Measurements from ENCODE around the gene C10orf95. TPM values are rescaled to one million over a fixed set of nuclear protein-coding genes. Genes with fewer than 3 reads are reported as not detected.

Gene C10orf95
- total RNA-seq, 2 donors from 2014 or later: 0.85 to 3.7 TPM

DNA sequence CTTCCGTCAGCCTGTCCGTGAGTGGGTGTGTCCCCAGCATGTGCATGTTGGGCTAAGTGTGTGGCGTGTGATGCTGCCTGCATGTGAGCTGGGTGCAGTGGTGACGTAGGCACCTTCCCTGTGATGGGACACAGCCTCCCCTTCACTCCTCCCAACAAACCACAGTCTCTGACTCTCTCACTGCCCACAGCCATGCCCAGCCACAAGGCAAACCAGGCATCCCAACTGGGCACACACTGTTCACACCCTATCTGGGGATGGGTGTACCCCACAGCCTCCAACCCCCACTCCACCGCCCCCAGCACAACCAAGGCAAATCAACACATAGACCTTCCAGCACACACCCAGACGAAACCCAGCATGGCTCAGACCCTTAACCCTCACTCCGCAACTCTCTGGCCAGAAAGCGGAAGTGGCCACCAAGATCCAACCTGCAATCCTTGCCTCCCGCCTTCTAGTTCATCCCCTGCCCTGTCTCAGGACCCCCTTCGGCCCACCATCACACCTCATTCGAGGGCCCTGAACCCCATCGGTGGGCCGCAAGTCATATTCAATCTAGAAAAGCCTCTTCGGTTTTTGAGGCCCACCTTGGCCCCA lies 43.1 kb downstream of the C10orf95 start:
- no peak for DNase-seq (ENCODE audit: low spot score)
- intact Hi-C loops (cut with DNase I): no loop called here
- Histone ChIP-seq H3K27ac (no peak overlapping the region), H3K36me3 (no peaks in the 10 kb centered on the region), H3K4me1 (replicated peaks) (no peaks in the 10 kb centered on the region), H3K4me3 (peak overlapping the region; percentile 22 to 36), H3K27me3 (replicated peaks; ENCODE audit: insufficient read depth) (peaks cover 6% of the 10 kb centered on the region), H3K9me3 (no peaks in the 10 kb centered on the region)
- 66% methylated on average over 11 of the region's 14 CpGs for WGBS
- TF ChIP-seq, protein P1, sequence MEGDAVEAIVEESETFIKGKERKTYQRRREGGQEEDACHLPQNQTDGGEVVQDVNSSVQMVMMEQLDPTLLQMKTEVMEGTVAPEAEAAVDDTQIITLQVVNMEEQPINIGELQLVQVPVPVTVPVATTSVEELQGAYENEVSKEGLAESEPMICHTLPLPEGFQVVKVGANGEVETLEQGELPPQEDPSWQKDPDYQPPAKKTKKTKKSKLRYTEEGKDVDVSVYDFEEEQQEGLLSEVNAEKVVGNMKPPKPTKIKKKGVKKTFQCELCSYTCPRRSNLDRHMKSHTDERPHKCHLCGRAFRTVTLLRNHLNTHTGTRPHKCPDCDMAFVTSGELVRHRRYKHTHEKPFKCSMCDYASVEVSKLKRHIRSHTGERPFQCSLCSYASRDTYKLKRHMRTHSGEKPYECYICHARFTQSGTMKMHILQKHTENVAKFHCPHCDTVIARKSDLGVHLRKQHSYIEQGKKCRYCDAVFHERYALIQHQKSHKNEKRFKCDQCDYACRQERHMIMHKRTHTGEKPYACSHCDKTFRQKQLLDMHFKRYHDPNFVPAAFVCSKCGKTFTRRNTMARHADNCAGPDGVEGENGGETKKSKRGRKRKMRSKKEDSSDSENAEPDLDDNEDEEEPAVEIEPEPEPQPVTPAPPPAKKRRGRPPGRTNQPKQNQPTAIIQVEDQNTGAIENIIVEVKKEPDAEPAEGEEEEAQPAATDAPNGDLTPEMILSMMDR (IDR thresholded peaks at IDR 0.05): no peak
- TF ChIP-seq POLR2A (IDR thresholded peaks at IDR 0.05) (no peak), POLR2AphosphoS5 (IDR thresholded peaks at IDR 0.05) (no peak)

DNA sequence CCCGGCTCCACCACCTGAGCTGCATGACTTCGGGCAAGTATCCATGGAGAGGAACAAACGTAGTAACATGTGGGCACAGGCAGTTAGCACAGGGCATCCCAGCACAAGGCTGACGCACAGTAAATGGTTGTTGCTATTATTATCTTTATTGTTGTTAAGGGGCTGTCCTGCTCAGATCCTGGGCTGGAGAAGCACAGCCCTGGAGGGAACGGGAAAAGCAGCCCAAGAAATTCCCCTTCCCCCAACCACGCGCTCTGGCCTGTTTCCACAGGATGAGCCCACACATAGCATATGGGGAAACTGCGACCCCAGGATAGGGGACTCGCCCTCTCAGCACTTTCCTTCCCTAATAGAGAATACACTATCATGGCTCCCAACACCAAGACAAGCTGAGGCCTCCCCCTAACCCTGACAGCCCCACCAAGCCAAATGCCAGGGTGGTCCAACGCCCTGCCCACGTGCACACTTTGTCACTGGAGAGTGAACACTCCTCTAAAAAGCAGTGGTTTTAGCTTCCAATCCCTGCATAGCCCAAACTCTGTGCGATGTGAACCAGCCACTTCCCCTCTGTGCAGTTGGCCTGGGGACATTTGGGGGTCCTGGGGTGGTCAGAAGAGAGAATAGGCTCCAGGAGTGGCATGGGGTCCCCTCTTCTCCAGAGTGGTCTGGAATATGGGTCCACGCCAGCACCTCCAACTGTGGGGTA lies 43.8 kb downstream of the C10orf95 start:
- no peaks in the 10 kb centered on the region for H3K9me3 ChIP-seq
- no peak for DNase-seq (ENCODE audit: low spot score)
- no peaks in the 10 kb centered on the region for H3K4me1 ChIP-seq (replicated peaks)
- H3K4me3 ChIP-seq: no peak overlapping the region
- H3K27ac ChIP-seq: no peak overlapping the region
- intact Hi-C loops (cut with DNase I): no loop called here
- WGBS: 77% methylated on average over 13 of the region's 13 CpGs
- peaks cover 2% of the 10 kb centered on the region for H3K27me3 ChIP-seq (replicated peaks; ENCODE audit: insufficient read depth)
- no peak for TF ChIP-seq POLR2AphosphoS5 (IDR thresholded peaks at IDR 0.05)
- TF ChIP-seq POLR2A (IDR thresholded peaks at IDR 0.05): no peak
- TF ChIP-seq, protein P1 (IDR thresholded peaks at IDR 0.05): no peak
- no peaks in the 10 kb centered on the region for H3K36me3 ChIP-seq

DNA sequence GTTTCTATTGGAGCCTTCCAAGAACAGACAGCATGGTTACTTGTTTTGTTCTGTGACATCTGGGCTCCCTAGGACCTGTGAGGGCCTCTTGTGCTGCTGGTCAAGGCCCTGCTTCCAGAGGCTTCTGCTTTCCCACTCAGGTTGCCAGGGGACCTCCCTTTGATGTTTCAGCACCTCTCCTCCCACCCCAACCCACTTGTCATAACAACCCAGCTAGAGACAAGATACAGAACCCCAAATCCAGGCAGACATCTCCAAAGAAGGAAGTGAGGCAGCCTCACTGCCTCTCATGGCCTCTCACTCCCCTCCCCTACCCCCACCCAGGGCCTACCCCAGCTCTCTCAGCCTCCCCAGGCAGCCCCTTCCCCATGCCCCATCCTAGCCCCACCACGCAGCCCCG lies 44.5 kb downstream of the C10orf95 start:
- TF ChIP-seq, protein P1 (IDR thresholded peaks at IDR 0.05): no peak
- no peak for TF ChIP-seq POLR2A (IDR thresholded peaks at IDR 0.05)
- TF ChIP-seq POLR2AphosphoS5 (IDR thresholded peaks at IDR 0.05): no peak
- Histone ChIP-seq H3K9me3 (no peaks in the 10 kb centered on the region), H3K4me3 (no peak overlapping the region), H3K27me3 (replicated peaks; ENCODE audit: insufficient read depth) (peaks cover 2% of the 10 kb centered on the region), H3K27ac (no peak overlapping the region), H3K4me1 (replicated peaks) (no peaks in the 10 kb centered on the region), H3K36me3 (no peaks in the 10 kb centered on the region)
- WGBS: 80% methylated on average over 2 of the region's 2 CpGs
- no peak for DNase-seq (ENCODE audit: low spot score)
- intact Hi-C loops (cut with DNase I): no loop called here

DNA sequence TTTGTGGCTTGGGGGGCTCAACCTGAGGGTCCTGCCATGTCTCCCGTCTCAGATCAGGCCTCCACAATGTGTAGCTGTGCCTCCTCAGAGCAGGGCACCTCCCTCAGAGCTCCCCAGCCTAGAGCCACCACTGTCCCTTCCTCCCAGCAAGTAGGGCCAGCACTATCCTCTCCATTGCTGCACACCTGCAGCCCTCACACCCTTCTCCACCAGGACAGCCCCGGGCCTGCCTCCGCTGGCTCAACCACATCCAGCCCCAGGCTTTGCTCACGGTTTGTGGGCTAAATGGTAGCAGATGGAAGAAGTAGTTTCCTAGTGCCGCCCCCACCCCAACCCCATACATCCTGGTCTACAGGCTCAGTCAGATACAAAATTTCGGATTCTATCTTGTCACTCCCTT lies 45.7 kb downstream of the C10orf95 start:
- H3K36me3 ChIP-seq: no peaks in the 10 kb centered on the region
- intact Hi-C loops (cut with DNase I): no loop called here
- TF ChIP-seq, protein P1 (IDR thresholded peaks at IDR 0.05): no peak
- TF ChIP-seq POLR2AphosphoS5 (IDR thresholded peaks at IDR 0.05) (no peak), POLR2A (IDR thresholded peaks at IDR 0.05) (no peak)
- H3K9me3 ChIP-seq: no peaks in the 10 kb centered on the region
- no peak overlapping the region for H3K27ac ChIP-seq
- 77% methylated on average over 6 of the region's 6 CpGs for WGBS
- H3K4me3 ChIP-seq: no peak overlapping the region
- no peak for DNase-seq (ENCODE audit: low spot score)
- no peaks in the 10 kb centered on the region for H3K27me3 ChIP-seq (replicated peaks; ENCODE audit: insufficient read depth)
- no peaks in the 10 kb centered on the region for H3K4me1 ChIP-seq (replicated peaks)

DNA sequence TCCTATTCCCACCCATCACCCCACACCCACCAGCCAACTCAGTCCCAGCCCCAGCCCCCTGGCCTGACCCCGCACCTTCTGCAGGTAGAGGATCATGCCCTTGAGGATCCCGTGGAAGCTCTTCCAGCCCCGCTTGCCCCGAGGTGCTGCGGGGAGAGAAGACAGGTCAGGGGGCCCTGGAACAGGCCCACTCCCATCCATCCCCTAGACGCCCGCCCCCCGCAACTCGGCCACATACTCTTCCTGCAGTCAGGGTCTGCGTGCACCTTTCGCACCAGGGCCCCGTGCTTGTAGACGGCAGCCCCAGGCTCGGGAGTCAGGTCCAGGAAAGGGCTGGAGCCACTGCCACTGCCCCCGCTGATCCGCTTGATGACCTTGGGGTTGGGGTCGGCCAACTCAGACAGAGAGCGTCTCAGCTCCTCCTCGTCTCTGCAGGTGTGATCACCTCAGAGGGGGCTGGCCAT lies 46.2 kb downstream of the C10orf95 start:
- DNase-seq (ENCODE audit: low spot score): no peak
- Histone ChIP-seq H3K9me3 (no peaks in the 10 kb centered on the region), H3K4me1 (replicated peaks) (no peaks in the 10 kb centered on the region), H3K4me3 (no peak overlapping the region), H3K27me3 (replicated peaks; ENCODE audit: insufficient read depth) (no peaks in the 10 kb centered on the region), H3K27ac (no peak overlapping the region), H3K36me3 (no peaks in the 10 kb centered on the region)
- intact Hi-C loops (cut with DNase I): no loop called here
- WGBS: 88% methylated on average over 19 of the region's 19 CpGs
- TF ChIP-seq, protein P1 (IDR thresholded peaks at IDR 0.05): no peak
- TF ChIP-seq POLR2A (IDR thresholded peaks at IDR 0.05): no peak
